HG03469 (cell line): Measurements from ENCODE around the gene TATDN2.

Source experiments
- ATAC-seq: cut with Tn5 transposase; IDR thresholded peaks from one replicate; pipeline ENCODE4 v1.9.1; 2021; ENCODE audit warnings: mild to moderate bottlenecking, moderate library complexity, moderate number of reproducible peaks; ENCODE audit not compliant: unreplicated experiment

The TATDN2 gene, protein sequence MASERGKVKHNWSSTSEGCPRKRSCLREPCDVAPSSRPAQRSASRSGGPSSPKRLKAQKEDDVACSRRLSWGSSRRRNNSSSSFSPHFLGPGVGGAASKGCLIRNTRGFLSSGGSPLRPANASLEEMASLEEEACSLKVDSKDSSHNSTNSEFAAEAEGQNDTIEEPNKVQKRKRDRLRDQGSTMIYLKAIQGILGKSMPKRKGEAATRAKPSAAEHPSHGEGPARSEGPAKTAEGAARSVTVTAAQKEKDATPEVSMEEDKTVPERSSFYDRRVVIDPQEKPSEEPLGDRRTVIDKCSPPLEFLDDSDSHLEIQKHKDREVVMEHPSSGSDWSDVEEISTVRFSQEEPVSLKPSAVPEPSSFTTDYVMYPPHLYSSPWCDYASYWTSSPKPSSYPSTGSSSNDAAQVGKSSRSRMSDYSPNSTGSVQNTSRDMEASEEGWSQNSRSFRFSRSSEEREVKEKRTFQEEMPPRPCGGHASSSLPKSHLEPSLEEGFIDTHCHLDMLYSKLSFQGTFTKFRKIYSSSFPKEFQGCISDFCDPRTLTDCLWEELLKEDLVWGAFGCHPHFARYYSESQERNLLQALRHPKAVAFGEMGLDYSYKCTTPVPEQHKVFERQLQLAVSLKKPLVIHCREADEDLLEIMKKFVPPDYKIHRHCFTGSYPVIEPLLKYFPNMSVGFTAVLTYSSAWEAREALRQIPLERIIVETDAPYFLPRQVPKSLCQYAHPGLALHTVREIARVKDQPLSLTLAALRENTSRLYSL

DNA sequence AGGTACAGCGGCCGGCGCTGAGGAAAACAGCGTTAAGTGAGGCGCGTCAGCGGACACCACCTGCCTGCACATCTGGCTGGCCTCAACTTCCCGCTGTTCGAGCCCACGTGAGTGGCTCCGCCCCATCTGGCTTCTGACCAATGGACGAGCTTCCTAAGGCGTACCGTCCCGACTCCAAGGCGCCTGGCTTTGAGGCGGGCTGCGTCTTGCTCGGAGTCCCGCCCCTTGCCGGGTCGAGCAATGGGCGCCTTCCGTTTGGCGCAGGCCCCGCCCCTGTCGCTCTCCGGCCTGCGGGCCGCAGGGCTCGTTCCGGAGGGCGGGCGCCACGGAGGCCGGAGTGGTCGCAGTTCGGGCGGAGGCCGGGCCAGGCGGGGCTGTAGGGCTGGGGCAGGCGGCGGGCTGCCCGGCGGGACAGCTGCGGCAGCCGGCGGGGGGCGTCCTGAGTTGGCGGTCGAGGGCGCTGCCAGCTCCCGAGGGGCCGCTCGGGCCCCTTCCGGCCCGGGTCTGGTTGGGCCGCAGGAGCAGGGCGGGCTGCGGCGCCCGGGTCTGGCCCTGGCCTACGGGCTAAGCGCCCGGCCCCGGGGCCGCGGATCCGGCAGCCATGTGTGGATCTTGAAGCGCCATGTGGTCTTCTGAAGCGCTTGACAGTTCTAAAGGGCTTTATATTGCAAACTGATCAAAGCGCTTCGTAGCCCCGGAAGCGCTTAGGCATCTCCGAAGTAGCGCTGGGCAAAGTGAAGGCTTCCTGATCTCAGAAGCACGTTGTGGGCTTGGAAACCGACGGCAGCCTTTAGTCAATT, at the start of gene TATDN2:
TSS of gene TATDN2 (plus strand) at position 276 of the 800 bp plus-strand sequence. CDS start 742 bp downstream, outside the sequence.
- ATAC-seq: peak; percentile 89

DNA sequence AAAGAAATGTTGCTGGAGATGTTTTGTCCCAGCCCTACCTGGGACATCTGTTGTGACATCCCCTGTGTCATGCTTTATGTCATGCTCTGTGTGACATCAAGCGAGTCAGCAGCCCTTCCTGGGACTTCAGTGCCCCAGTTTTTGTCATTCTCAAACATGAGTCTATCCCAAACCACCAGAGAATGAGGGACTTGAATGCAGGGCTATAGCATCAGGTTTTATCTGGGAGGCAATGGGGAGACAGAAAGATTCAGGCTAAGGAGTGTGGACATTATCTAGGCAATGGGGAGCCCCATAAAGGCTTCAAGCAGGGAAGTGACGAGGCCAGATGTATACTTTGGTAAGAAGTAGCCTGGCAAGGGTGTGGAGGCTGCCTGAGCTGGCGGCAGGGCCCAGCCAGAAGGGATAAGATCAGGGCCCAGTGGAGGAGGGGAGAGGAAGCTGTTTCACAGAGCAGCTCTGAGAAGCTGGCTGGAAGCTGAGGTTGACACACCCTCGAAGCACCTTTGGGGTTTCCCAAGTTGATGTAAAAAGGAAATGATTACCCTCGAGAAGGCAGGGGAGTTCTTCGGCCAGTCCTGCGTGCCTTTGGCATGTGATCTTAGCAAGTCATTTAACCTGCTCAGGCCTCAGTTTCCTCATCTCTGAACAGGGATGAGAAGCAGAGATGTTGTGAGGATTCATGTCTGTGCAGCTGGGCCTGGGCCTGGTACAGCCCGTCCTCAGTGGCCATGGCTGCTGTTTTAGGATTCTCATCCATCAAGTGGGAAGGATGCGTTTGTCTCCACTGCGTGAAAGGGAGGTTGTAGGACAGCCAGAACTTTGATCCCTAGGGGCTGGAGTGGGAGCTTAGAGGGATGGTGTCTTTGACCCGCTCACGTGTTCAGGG, 49.3 kb upstream of the TATDN2 start:
- peak; percentile 68 for ATAC-seq

DNA sequence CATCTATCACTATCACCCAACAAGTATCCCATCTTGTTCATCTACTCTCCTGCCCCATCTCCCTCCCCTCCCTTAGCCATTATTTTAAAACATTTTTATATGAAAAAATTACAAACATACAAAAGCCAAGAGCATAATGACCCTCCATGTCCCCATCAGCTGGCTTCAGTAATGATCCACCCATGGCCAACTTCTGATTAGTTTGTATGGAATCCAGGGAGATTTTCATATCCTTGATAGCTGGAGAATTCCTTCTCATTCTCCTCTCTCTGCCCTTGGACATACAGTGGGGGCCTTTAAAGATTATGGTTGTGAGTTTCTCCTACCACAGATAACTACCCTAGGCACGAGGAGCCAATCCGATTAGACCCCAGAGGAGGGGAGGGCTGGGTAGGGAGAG, 43.3 kb upstream of the TATDN2 start:
- ATAC-seq: no peak

DNA sequence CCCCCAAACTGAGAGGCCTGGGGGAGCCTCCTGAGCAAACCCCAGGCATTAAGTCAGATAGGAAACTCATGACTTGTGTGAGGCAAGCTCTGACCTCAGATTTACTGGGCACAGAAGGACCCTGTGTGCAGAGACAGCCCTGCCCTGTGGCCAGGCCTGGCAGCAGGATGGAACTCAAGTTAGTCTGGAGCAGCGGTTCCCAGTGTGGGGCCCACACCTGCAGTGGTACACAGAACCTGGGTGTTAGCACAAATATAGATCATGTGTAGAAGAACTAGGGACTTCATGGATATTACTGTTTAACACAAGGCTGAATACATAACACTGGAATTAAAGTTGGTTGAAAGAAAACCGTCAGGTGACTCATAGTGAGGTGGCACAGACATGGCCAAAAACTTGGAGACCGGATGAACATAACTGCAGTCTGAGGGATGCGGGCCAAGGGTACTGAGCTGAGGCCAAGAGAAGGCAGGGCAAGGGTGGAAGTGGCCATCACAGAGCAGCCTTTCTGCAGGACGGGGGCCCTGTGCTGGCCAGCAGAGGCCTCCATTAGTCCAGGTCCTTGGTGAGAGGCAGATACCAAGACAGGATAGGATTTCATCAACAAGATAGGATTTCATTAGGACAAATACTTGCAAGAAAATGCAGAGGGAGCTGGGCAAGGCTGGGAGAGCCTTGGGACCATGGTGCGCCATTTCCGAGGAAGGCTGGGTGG, 42.7 kb upstream of the TATDN2 start:
- no peak for ATAC-seq

DNA sequence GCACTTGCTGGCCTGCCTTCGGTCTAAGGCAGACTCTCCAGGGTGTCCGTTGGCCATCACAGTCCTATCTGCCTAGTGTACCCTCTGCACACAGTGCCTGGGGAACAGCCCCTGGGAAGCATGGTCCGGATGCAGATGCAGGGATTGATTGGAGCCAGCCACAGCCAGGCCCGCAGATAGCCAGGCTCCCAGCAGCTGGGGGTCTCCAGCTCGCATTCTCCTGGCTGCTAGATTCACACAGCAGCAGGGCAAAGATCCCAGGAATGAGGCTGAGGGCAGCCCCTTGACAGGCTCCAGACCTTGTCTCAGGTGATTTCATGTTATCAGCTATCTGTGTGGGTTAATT, 42.1 kb upstream of the TATDN2 start:
- ATAC-seq: no peak

DNA sequence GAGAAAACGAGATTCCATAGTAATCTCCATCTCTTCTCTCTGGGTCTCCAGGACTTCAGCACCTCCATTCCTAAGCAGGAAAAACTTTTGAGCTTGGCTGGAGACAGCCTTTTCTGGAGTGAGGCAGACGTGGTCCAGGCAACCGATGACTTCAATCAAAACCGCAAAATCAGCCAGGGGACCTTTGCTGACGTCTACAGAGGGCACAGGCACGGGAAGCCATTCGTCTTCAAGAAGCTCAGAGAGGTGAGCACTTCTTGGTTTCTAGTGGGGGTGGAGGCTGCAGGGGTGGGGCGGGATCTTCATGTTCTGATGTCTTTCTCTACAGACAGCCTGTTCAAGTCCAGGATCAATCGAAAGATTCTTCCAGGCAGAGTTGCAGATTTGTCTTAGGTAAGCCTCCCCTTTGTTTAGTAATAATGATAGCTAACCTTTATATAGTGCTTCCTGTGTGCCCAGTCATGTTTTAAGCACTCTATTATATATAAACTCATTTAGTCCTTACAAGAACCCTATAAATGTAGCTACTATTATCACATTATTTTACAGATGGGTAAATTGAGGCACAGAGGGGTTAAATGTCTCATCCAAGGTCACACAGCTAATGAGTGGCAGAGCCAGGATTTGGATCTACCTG, 35.0 kb upstream of the TATDN2 start:
- no peak for ATAC-seq

DNA sequence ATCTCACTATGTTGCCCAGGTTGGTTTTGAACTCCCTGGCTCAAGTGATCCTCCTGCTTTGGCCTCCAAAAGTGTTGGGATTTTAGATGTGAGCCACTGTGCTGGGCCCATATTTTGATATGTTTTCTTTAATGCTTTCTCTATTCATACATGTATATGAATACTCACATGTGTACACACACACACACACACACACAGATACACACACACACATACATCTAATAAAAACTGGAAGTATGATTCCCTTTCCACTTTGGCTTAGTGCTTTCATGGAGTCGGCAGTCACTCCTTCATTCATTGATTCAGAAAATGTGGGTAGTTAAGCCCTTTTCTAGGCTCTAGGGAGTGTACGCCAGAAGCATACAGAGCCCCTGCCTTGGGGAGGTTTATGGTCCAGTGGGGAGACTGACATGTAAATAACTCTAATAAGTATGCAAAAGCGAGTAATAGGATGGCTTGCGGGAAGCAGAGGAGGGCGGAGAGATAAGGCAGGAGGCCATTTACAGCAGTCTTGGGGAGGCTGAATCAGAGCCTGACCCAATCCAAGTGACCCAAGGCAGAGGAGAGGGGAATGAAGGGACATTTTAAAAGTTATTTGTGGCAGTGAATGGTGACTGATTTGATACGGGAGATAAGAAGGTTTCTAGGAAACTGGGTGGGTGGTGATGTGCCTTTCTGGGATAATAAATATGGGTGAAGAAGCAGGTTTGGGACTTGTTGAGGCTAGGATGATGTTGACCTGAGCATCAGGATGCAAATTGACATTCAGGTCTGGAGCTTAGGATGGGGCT, 32.5 kb upstream of the TATDN2 start:
- no peak for ATAC-seq

DNA sequence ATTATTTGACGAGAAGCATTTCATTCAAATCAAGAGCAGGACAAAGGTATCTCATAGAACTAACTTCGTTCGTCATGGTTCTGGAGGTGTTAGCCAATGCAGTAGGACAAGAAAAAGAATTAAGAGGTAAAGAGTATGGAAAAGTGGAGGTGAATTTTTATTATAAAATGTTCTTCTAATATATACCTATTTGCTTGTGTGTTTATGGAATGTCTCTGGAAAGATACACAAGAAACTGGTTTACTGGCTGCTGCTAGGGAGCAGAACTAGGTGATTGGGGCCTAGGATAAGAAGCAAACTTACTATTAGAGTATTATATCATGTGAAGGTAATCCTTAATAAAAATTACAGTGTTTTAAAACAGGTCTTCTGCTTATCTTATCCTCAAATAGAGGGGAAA, 30.9 kb upstream of the TATDN2 start:
- ATAC-seq: no peak

DNA sequence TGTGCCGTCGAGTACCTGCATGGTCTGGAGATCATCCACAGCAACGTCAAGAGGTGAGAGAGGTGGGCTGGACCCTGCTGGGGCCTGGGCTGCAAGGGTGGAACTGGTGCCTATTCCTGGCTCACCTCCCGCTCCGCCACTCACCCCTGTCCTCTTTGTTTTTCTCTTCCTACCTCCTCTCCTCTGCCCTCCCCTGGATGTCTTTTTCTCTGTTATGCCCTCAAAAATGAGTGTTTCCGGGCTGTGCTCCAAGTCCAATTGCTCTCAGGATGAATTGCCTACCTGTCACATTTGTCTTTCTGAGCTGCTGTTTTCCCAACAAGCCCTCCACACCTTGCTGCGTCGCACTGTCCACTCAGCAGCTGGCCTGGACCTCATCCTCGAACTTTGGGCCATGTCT, 28.5 kb upstream of the TATDN2 start:
- ATAC-seq: no peak

DNA sequence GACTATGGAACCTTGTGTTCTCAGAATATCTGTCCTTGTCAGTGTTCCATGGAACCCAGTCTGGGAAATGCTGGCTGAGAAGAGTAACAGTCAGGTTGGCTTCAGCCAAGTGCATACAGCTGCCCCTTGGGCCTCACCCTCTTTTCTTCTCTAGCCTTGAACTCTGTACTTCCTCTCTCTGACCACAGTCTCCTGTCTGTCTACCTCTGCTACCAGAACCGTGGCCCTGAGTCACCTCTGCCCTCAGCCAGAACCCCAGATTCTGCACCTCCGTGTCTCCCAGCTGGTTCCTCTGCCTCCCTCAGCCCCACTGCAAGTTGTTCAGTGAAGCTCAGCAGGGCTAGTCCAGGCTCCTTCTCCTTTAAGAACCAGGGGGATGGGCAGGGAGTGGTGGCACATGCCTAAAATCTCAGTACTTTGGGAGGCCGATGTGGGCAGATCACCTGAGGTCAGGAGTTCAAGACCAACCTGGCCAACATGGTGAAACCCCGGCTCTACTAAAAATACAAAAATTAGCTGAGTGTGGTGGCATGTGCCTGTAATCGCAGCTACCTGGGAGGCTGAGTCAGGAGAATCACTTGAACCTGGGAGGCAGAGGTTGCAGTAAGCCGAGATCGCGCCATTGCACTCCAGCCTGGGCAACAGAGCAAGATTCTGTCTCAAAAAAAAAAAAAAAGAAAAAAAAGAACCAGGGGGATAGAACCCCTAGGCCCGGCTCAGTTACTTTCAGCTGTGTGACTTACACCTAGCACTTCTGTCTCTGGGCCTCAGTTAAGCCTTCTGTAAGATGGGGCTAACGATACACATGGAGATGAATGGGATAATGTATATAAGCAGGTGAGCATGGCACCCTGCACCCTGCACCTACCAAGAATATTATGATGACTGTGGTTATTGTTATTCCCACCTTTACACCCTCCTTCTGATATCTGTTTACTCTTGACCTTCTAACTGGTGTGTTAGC, 24.3 kb upstream of the TATDN2 start:
- no peak for ATAC-seq

DNA sequence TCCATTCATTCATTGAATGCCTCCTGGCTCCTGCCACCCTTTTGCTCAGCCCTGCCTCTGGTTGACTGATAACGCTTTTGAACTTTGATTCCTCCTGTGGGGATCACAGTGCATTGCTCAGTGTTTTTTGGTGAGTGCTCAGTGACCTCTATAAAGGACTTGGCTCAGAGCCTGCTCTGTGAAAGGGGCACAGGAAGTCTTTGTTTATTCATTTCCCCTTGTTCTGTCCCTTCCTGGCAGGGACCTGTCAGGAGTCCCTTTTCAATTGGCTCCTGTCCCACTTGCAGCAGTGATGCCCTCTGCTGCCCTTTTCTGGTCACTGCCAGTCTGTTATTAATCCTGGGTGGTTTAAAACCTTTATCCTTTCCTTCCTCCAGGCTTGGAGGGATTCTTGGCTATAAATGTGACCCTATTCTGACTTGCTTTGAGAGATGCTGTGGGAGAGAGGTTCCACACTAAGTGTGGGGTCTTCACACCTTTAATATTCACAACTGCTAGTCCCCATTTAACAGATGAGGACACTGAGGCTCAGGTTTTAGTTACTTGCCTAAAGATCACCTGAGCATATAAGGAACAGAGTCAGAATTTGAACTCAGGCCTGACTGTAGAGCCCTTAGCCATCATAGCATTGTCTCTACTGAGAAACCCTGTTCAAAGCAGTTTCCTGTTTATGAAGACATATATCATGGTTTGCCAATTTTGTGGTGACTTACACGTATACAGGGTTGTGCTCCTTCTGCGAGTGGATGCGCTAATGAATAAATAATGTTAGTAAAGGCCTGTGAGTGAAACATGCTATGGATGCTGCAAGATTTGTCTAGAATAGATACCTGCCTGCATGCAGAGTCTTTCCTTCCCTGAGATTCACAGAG, 23.2 kb upstream of the TATDN2 start:
- no peak for ATAC-seq

DNA sequence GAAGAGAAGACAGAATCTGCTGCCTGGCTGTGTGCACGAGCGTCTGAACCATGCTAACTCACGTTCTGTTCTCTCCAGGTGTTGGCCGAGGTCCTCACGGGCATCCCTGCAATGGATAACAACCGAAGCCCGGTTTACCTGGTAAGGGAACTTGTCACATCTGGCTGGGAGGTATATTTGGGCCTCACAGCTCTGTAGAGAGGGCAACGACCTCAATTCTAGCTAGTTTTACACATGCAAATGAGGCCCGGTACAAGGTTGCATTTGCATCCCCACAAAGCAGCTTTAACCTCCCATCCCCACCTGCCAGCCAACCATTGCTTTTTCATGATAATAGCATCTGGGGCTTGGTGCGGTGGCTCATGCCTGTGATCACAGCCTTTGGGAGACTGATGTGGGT, 22.0 kb upstream of the TATDN2 start:
- ATAC-seq: no peak

DNA sequence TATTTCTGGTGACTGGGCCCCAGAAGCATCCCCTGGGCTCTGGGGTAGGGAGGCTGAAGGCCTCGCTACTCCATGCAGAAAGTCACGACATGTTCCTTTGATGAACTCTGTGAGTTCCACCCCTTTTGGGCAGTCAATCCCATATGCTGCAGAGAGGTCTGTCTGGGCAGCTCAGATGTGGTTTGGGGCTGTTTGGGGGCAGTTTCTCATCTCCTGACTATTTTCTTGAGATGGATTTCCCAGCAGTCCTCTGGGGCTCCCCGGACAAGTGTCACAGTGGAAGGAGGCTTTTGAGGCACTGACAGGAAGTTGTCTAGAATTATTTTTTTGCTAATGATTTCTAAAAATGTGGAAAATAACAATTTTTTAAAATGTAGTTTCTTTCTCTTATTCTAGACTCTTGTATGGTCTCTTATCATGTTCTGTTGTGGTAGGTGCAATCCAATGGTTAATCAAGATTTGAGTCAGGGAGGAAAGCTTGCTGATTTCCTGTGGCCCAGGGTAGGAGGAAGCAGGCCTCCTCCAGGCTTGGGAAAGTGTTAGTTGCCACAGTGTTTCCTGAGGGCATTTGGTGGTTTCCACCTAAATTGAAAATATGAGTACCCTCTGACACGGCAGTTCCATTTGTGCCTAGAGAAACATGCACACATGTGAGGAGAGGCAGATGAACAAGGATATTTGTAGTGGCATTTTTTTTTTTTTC, 19.9 kb upstream of the TATDN2 start:
- no peak for ATAC-seq

DNA sequence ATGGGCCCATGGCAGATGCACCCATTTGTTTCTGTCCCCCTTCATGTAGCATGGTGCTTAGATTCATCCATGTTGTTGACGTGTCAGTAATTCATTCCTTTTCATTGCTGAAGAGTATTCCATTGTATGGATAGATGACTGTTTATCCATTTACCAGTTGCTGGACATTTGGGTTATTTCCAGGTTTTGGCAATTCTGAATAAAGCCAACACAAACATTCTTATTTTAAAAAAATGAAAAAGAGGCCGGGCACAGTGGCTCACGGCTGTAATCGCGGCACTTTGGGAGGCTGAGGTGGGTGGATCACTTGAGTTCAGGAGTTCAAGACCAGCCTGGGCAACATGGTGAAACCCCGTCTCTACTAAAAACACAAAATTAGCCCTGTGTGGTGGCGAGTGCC, 18.7 kb upstream of the TATDN2 start:
- no peak for ATAC-seq

DNA sequence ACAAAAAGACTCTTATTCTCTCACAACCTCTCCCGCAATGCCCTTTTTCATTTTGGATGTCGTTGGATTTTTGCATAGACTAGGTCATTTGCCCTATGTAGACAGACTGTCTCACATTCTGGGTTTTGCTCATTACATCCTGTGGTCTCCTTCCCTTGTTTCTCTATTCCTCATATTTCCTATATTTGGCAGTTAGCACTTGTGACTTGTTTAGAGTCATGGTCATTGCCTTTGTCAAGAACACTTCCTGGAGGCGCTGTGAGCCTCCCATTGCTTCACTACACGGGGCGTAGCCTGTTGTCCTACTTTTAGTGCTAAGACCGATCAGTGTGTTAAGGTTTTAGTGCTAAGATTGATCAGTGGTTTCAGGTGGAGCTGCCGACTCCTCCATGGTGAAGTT, 16.1 kb upstream of the TATDN2 start:
- no peak for ATAC-seq

DNA sequence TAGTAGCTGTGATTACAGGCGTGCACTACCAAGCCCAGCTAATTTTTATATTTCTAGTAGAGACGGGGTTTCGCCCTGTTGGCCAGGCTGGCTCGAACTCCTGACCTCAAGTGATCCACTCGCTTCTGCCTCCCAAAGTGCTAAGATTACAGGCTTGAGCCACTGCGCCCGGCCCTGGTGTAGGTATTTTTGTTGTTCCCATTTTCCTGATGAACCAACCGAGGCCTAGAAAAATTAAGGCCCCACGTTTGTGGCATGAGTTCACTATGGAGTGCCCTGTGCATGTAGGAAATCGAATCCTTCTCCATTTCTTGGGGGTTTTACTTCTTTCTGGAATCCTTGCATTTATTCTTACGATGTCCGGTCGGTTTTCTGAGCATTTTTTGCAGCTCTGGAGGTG, 14.3 kb upstream of the TATDN2 start:
- no peak for ATAC-seq
